Lower lobe of right lung (tissue), 2 donors: ENCODE data around the gene FAM124A. TPM values are rescaled to one million over a fixed set of nuclear protein-coding genes. Genes with fewer than 3 reads are reported as not detected.

Source experiments
- ATAC-seq, 2 donors: fragments of 200-7000 bp; cut with Tn5 transposase; one replicate each; pipeline ENCODE4 v1.9.1; 2020 to 2022; ENCODE audit warnings: mild to moderate bottlenecking in 2 of 2, moderate library complexity in 2 of 2
- DNase-seq: peaks from one replicate; pipeline ENCODE4 v3.0.0-alpha.2; 2020
- H3K27ac ChIP-seq: fragments of 200-600 bp; one replicate; pipeline ENCODE4 v1.8.0; 2022
- H3K27me3 ChIP-seq: fragments of 200-600 bp; one replicate; pipeline ENCODE4 v1.8.0; 2022; ENCODE audit warnings: low read depth
- H3K36me3 ChIP-seq: fragments of 200-600 bp; one replicate; pipeline ENCODE4 v1.8.0; 2022; ENCODE audit warnings: mild to moderate bottlenecking
- H3K4me1 ChIP-seq: fragments of 200-600 bp; one replicate; pipeline ENCODE4 v1.8.0; 2022
- H3K4me3 ChIP-seq: fragments of 200-600 bp; one replicate; pipeline ENCODE4 v1.8.0; 2022; ENCODE audit warnings: mild to moderate bottlenecking
- H3K9me3 ChIP-seq: fragments of 200-600 bp; one replicate; pipeline ENCODE4 v1.8.0; 2022
- intact Hi-C: fragments of 100-400 bp; cut with DNase I; formaldehyde crosslinking; loops from one replicate; pipeline ENCODE4 v1.11.0; 2022
- total RNA-seq: library from RNA; stranded (reverse); fragmentation: NEBNext Ultra II Directional; extraction: Animal tissue kit (Norgen Biotek cat#: 25700); gene quantifications from one replicate; pipeline ENCODE4 v1.2.1, GENCODE V29; 2021
- TF ChIP-seq, protein P1 (sequence below): fragments of 200-600 bp; IDR thresholded peaks from one replicate; pipeline ENCODE4 v1.8.0; 2022; ENCODE audit warnings: antibody characterized with exemption, mild to moderate bottlenecking
- donor health status: DM: no; HTN: yes; CAD: no; lungs with severe emphysema.

Gene FAM124A
- total RNA-seq, 1 donor from 2014 or later = 4.1 TPM

DNA sequence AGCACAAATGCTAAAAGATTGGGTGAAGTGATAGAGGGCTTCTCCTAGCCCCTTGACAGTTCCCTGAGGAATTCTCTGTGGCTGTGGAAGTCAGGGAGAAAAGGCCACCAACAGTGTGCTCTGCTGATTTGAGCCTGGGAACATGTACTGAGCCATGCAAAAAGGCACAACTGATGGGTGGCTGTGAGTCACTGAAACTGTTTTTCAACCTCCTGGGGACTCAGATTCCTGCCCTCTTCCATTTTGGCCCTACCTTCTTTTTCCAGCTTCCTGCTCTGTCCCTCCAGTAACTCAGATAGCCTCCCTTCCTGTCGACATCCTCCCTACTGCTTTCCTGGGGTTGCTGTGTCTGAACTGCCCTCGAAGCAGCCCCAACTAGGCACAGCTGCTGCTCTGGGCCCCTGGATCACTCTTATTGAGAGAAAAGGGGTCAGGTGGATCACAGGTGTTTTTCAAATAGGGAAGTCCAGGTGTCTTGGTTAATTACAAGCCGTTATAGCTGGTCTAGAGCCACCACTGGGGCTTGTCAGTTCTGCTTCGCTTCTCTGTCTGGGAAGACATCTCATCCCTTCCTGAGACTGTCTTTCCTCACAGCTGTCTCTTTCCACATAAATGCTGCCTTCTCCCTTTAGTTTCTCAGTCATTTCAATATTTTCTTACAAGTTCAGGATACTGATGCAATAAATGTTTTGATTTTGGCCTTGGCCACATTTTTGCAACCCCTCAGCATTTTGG, 13.7 kb downstream of the FAM124A start:
- Histone ChIP-seq H3K4me1 (peaks cover 8% of the 10 kb centered on the region), H3K27me3 (no peaks in the 10 kb centered on the region), H3K27ac (no peak overlapping the region), H3K36me3 (no peaks in the 10 kb centered on the region), H3K9me3 (no peaks in the 10 kb centered on the region), H3K4me3 (no peak overlapping the region)
- TF ChIP-seq, protein P1, sequence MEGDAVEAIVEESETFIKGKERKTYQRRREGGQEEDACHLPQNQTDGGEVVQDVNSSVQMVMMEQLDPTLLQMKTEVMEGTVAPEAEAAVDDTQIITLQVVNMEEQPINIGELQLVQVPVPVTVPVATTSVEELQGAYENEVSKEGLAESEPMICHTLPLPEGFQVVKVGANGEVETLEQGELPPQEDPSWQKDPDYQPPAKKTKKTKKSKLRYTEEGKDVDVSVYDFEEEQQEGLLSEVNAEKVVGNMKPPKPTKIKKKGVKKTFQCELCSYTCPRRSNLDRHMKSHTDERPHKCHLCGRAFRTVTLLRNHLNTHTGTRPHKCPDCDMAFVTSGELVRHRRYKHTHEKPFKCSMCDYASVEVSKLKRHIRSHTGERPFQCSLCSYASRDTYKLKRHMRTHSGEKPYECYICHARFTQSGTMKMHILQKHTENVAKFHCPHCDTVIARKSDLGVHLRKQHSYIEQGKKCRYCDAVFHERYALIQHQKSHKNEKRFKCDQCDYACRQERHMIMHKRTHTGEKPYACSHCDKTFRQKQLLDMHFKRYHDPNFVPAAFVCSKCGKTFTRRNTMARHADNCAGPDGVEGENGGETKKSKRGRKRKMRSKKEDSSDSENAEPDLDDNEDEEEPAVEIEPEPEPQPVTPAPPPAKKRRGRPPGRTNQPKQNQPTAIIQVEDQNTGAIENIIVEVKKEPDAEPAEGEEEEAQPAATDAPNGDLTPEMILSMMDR = no peak
- DNase-seq (no peak), ATAC-seq (peak in 1 of 2 donors; percentile 62)
- intact Hi-C loops = no loop called here

DNA sequence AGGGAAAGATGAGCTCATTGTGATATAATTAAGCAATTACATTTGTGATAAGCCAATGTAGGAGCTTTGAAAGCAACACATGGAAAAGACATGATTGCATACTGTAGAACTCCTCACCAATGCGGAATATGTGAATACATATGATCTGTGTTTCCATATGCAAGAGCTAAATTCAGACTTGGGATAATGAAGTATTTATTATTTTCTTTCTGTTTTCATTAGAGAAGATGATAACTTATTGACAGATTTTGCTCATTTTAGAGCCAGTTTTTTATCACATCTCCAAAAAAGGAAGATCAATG, 14.2 kb downstream of the FAM124A start:
- Histone ChIP-seq H3K27ac (no peak overlapping the region), H3K36me3 (no peaks in the 10 kb centered on the region), H3K4me3 (no peak overlapping the region), H3K9me3 (no peaks in the 10 kb centered on the region), H3K4me1 (peaks cover 13% of the 10 kb centered on the region), H3K27me3 (no peaks in the 10 kb centered on the region)
- peak in 1 of 2 donors; percentile 21 for ATAC-seq
- DNase-seq = no peak
- intact Hi-C loops = no loop called here
- TF ChIP-seq, protein P1 = no peak

DNA sequence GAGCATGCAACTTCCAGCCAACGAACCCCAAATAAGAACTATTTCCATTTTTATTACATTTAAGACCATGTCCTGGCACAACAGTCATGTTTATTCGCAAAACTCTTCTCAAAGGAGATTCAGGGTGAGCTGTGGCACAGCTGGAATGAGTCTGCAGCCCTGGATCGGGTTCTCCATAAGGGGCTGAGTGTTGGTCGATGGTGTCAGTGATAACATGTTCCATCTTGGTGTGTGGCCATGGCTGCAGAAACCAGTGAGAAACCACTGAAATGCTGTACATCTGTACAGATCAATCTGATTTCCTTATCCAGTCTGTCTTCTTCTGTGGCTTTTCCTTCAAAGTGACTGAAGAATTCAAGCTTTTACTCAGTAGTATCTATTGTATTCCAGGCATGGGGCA, 15.2 kb downstream of the FAM124A start:
- Histone ChIP-seq H3K4me3 (no peak overlapping the region), H3K27me3 (no peaks in the 10 kb centered on the region), H3K36me3 (no peaks in the 10 kb centered on the region), H3K9me3 (no peaks in the 10 kb centered on the region), H3K4me1 (peaks cover 13% of the 10 kb centered on the region), H3K27ac (no peak overlapping the region)
- DNase-seq (no peak), ATAC-seq (no peak)
- intact Hi-C loops = no loop called here
- TF ChIP-seq, protein P1 = no peak

DNA sequence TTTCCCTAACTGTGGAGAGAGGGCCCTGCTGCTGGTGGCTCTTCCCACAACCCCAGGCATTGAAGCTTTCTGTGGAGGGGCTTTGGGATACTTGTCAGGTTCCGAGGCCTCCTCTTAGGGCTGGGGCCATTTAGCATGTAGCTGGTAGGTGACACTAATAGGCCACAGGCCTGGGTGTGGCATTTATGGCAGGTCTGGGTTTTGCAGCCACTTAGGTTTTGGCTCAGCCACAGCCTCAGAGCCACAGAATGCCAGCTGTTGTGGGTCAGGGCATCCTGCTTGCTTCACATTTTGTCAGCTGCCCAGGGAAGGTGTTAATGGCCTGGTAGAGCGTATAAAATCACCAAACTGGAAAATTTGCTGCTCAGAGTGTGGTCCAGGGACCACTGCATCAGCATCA, 15.7 kb downstream of the FAM124A start:
- H3K4me1 ChIP-seq = peaks cover 13% of the 10 kb centered on the region
- no peak overlapping the region for H3K27ac ChIP-seq
- H3K4me3 ChIP-seq = no peak overlapping the region
- H3K36me3 ChIP-seq = no peaks in the 10 kb centered on the region
- H3K27me3 ChIP-seq = no peaks in the 10 kb centered on the region
- no peaks in the 10 kb centered on the region for H3K9me3 ChIP-seq
- TF ChIP-seq, protein P1 = no peak
- intact Hi-C loops = no loop called here
- DNase-seq (no peak), ATAC-seq (no peak)

DNA sequence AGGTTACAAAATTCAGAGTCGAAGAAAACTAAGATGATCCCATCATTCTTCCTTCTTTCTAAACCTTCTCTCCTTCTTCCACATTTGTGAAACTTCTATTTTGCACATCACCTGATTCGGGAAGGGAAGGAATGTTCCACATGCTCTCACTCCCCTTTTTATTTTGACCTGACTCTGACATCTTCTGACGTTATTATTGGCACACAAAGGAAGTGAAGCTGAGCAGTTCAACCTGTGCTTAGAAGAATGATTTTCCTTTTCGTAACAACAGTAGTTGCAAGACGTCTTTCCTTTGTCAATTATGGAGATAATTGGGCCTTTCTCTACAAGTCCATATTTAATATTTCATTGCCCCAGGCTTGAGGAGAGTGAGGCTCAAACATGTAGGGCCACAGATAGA, 18.0 kb downstream of the FAM124A start:
- Histone ChIP-seq H3K4me3 (no peak overlapping the region), H3K9me3 (no peaks in the 10 kb centered on the region), H3K4me1 (peaks cover 13% of the 10 kb centered on the region), H3K27ac (no peak overlapping the region), H3K36me3 (no peaks in the 10 kb centered on the region), H3K27me3 (no peaks in the 10 kb centered on the region)
- intact Hi-C loops = no loop called here
- TF ChIP-seq, protein P1 = no peak
- DNase-seq (no peak), ATAC-seq (no peak)
